ENCODE results near the gene TMEM253.

DNA sequence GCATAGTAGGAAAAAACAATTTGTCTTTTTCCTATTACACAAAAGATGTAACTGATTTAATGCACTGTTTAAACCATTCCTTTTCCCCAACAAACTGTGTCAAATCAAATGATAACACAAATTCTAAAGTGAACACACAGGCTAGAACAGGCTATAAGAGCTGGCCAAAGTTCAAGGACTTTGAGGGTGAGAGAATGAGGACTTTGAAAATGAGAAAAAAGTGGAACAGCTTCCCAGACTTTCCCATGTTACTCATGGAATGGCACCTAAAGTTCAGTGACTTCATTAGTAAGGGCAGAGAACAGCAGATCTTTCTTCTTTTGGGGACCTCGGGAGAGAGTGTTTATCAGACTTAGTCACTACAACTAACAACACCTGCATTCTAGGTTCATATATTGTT is 22.6 kb downstream of the TMEM253 start:
- TF ChIP-seq EP300 (IDR thresholded peaks at IDR 0.05) (no peak), CTCF (IDR thresholded peaks at IDR 0.05) (no peak)
